ENCODE data around the gene ZNF45.
A peak's percentile ranks its signal among the peaks of the same experiment; 100 is the strongest.
"Not testable (repeated sequence)": the region's sequence is repeated elsewhere in the genome, so short reads cannot be mapped to it uniquely, and the experiment has no call there.

Gene ZNF45

GRCh38 chr19:43913383-43913782 is 21.7 kb downstream of the ZNF45 start:
- no peak for DNase-seq (ENCODE audit: low read depth in 2 of 2)

GRCh38 chr19:43910884-43911283 is 24.2 kb downstream of the ZNF45 start:
- no peak for DNase-seq (ENCODE audit: low read depth in 2 of 2)

GRCh38 chr19:43908659-43909058 is 26.4 kb downstream of the ZNF45 start:
- DNase-seq (ENCODE audit: low read depth in 2 of 2): no peak

DNA sequence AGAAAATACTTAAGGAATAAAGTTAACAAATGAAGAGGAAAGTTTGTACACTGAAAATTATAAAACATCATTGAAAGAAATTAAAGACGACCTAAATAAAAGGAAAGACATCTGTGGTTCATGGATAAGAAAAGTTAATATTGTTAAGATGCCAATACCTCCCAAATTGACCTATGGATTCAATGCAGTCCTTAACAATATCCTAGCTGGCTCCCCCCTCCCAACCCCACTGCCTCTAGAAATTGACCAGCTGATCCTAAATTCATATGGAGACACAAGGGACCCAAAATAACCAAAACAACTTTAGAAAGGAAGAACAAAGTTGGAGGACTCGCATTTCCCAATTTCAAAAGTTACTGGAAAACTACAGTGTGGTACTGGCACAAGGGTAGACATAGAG is 28.3 kb downstream of the ZNF45 start:
- no peak for DNase-seq (ENCODE audit: low read depth in 2 of 2)

GRCh38 chr19:43905897-43906296 is 29.2 kb downstream of the ZNF45 start:
- no peak for DNase-seq (ENCODE audit: low read depth in 2 of 2)

DNA sequence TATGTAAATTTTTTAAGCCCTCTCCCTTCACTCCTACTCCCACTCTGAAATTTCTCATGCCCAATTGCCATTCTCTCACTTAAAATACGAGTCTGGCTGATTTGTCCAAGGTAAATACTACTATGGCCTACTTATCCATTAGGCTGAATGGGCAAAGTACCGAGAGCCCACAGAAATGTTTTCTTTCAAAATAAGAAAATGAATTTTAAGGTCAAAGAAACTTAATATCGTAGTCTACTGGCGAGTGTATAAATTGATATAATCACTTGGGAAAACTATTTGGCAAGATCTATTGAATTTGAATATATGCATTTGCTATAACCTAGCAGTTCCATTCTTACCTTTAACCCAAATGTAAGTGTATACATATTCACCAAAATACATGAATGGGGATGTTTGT is 32.7 kb downstream of the ZNF45 start:
- no peak for DNase-seq (ENCODE audit: low read depth in 2 of 2)

DNA sequence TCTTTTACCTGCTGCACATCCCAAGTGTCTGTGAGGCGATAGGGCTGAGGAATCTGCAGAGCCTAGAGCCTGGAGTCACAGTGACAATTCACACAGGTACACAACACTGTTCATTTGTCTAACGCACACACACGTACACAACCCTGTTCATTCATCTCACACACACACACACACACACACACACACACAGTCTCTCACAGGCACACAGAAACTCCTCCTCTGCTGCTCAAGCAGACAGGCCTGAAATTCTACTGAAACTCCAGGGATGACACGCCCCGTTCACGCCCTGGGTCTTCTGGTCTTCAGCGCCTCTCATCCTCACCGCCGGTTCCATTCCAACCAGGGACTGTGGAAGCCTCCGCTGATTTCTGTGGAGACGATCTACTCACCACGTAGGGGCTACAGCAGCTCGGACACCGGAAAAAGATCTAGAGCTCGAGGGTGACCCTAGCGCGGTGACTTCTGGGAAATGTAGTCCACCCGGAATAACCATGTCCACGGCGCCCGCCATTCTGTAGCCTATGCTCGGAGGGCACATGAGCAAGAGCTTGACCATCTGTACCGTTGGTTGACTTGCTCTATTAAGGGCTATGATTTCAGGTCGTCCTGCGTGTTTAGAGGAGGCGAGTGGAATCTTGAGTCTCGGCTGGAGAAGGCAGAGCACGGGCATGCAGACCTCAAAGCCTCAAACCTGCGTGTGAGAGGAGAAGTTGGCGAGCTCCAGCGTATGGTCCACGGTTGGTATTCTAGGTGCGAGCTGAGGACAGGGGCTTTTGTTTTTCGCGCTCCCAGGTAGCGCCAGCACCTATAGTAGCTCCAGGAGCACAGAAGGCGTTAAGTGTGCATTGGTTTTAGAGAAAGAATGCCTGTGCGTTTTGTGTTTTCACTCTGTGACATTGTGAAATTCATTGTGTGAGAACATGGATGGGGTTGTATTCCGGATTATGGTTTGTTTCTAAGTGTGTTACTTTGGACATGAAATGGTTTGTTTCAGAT is 33.4 kb downstream of the ZNF45 start:
- peak; percentile 43 to 68 for DNase-seq (ENCODE audit: low read depth in 2 of 2)

GRCh38 chr19:43895727-43896308 is 39.3 kb downstream of the ZNF45 start:
- DNase-seq (ENCODE audit: low read depth in 2 of 2): no peak

GRCh38 chr19:43883864-43884263 is 51.2 kb downstream of the ZNF45 start, which contains the start of gene ZNF404:
ZNF404 (minus strand) TSS chr19:43883964.
- DNase-seq (ENCODE audit: low read depth in 2 of 2): no peak

DNA sequence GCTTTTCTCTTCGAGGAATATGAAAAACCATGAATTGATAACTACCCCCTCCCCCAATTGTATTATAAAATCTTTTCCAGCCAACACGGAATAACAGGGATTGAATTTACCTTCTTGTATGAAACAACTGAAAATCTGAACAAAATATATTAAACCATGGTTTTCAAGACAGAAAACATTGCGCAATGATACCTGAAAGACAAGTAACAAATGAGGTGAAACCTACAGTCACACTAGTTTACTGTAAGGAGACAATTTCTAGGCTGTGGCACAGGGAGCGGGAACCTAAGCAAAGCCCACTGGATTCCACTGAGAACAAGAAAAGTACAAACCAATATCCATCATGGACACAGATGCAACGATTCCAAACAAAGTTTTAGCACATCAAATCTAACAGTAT is 54.6 kb downstream of the ZNF45 start:
- DNase-seq (ENCODE audit: low read depth in 2 of 2): no peak

GRCh38 chr19:43872547-43873336 is 62.3 kb downstream of the ZNF45 start:
- DNase-seq (ENCODE audit: low read depth in 2 of 2): no peak

GRCh38 chr19:43866923-43867322 is 68.2 kb downstream of the ZNF45 start:
- DNase-seq (ENCODE audit: low read depth in 2 of 2): not testable (repeated sequence)
